Measurements from ENCODE around the gene GHRHR. TPM values are rescaled to one million over a fixed set of nuclear protein-coding genes. Genes with fewer than 3 reads are reported as not detected.

GHRHR gene
- total RNA-seq, 4 donors from 2014 or later: not detected

GRCh38 chr7:31017721-31018120 is 54.0 kb downstream of the GHRHR start:
- intact Hi-C loops (cut with DNase I; ENCODE audit: low total_unique reads): no loop called here
- TF ChIP-seq POLR2A (IDR thresholded peaks at IDR 0.05) (no peak), CTCF (IDR thresholded peaks at IDR 0.05) (no peak)
- DNase-seq: no peak

GRCh38 chr7:31019509-31019908 is 55.8 kb downstream of the GHRHR start:
- intact Hi-C loops (cut with DNase I; ENCODE audit: low total_unique reads): no loop called here
- DNase-seq: no peak
- no peaks in the 10 kb centered on the region for H3K27me3 ChIP-seq
- no peaks in the 10 kb centered on the region for H3K4me1 ChIP-seq
- H3K36me3 ChIP-seq: no peaks in the 10 kb centered on the region
- TF ChIP-seq POLR2A (IDR thresholded peaks at IDR 0.05) (no peak), CTCF (IDR thresholded peaks at IDR 0.05) (no peak)
- H3K9me3 ChIP-seq: no peaks in the 10 kb centered on the region
- H3K4me3 ChIP-seq: no peak overlapping the region
- H3K27ac ChIP-seq: no peak overlapping the region

More at GRCh38 chr7:31017721-31018120, 54.0 kb downstream of the GHRHR start:
- H3K4me1 ChIP-seq: no peaks in the 10 kb centered on the region
- no peak overlapping the region for H3K27ac ChIP-seq
- H3K4me3 ChIP-seq: no peak overlapping the region
- no peaks in the 10 kb centered on the region for H3K9me3 ChIP-seq
- no peaks in the 10 kb centered on the region for H3K36me3 ChIP-seq
- H3K27me3 ChIP-seq: no peaks in the 10 kb centered on the region

GRCh38 chr7:31020161-31020560 is 56.4 kb downstream of the GHRHR start:
- no peaks in the 10 kb centered on the region for H3K9me3 ChIP-seq
- no peak for TF ChIP-seq POLR2A (IDR thresholded peaks at IDR 0.05)
- TF ChIP-seq CTCF (IDR thresholded peaks at IDR 0.05): no peak
- intact Hi-C loops (cut with DNase I; ENCODE audit: low total_unique reads): no loop called here
- no peak overlapping the region for H3K4me3 ChIP-seq
- DNase-seq: no peak
- no peak overlapping the region for H3K27ac ChIP-seq
- no peaks in the 10 kb centered on the region for H3K27me3 ChIP-seq
- no peaks in the 10 kb centered on the region for H3K4me1 ChIP-seq
- H3K36me3 ChIP-seq: no peaks in the 10 kb centered on the region

- Histone ChIP-seq H3K27ac (no peak overlapping the region), H3K4me3 (no peak overlapping the region), H3K36me3 (no peaks in the 10 kb centered on the region), H3K27me3 (no peaks in the 10 kb centered on the region), H3K4me1 (no peaks in the 10 kb centered on the region), H3K9me3 (no peaks in the 10 kb centered on the region)
- DNase-seq: no peak
- TF ChIP-seq POLR2A (IDR thresholded peaks at IDR 0.05) (no peak), CTCF (IDR thresholded peaks at IDR 0.05) (no peak)
- intact Hi-C loops (cut with DNase I; ENCODE audit: low total_unique reads): no loop called here
Measured at GRCh38 chr7:31020652-31021051, 56.9 kb downstream of the GHRHR start.

- H3K4me3 ChIP-seq: no peak overlapping the region
- DNase-seq: no peak
- TF ChIP-seq POLR2A (IDR thresholded peaks at IDR 0.05): no peak
- TF ChIP-seq CTCF (IDR thresholded peaks at IDR 0.05): no peak
- H3K27ac ChIP-seq: no peak overlapping the region
- no peaks in the 10 kb centered on the region for H3K36me3 ChIP-seq
- no peaks in the 10 kb centered on the region for H3K4me1 ChIP-seq
- H3K27me3 ChIP-seq: no peaks in the 10 kb centered on the region
- no peaks in the 10 kb centered on the region for H3K9me3 ChIP-seq
- intact Hi-C loops (cut with DNase I; ENCODE audit: low total_unique reads): no loop called here
Measured at GRCh38 chr7:31022117-31022516, 58.4 kb downstream of the GHRHR start.

Data from uterus (tissue), 4 donors.